NCI-H226 (cell line): ENCODE results near the gene CRKL.

Experiments
- DNase-seq: peaks from one replicate; pipeline ENCODE4 v3.0.0-alpha.2; 2015

The CRKL gene

DNA sequence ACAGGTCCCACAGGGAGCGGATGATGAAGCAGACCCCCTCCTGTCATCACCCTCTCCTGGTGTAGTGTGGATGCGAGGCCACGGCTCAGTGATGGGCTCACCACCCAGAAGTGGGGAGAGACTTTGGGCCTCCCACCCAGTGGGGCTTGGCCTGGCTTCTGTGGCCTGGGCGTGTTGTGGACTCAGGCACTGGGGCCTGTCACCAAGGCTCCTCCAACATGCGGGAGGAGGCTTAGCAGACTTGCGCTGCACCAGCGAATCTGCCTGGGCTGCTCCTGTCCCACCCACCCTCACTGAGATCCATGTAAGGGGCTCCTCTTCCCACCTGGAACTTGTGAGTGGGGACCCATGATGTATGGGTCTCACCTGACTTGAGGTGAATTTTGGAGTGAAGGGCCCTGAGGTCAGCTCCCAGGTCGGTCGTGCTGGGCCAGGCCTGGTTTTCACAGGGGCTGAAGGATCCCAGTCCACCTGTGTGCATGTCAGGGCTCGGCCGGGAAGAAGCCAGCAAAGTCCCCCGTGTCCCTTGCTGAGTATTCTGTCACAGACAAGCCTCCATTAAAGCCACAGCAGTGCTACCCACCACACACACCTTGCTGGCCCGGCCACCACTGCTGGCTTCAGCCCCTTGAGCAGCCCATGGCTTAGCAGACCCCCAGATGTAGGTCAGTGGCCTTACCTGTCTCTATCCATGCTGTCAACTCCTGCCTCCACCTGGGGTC lies 80.5 kb downstream of the CRKL start:
- no peak for DNase-seq

DNA sequence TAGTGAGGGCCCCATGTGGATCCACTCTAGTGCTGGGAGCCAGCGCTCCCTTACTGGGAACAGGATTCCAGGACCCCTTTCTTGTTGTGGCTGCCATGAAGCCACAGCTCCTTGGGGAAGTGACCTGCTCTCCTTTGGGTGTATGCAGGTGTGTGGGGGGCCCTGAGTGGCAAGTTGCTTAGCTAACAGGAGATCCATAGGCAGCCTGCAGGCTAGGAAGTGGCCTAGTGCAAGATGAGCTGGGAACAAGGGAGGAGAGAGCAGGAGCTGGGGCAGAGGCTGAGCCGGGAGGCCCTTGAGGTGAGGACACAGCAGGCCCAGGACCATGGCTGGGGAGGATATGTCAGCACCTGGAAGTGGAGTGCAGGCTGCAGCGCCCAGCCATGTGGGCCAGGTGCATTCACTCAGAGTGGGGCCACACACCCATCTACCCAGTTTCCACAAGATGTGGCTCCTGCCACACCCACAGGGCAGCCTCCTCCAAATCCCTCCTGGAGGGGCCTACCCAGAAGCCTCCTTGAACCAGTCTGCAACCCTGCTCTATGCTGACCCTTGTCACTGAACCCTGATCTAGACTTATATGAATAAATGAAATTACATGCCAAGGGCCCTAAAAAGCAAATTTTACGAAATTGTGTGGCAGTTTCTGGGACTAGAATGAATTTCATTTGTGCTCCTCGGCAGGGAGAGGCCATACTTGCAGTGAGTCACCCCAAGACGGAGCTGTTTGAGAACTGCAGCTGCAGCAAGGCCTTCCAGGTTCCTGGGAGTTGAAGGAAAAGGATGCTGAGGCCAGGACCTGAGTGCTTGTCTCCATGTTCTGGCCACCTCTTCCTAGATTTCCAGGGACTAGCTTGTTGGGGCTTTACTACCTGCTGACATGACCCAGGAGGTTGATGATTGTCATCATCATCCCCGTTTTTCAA lies 81.5 kb downstream of the CRKL start:
- DNase-seq = no peak

DNA sequence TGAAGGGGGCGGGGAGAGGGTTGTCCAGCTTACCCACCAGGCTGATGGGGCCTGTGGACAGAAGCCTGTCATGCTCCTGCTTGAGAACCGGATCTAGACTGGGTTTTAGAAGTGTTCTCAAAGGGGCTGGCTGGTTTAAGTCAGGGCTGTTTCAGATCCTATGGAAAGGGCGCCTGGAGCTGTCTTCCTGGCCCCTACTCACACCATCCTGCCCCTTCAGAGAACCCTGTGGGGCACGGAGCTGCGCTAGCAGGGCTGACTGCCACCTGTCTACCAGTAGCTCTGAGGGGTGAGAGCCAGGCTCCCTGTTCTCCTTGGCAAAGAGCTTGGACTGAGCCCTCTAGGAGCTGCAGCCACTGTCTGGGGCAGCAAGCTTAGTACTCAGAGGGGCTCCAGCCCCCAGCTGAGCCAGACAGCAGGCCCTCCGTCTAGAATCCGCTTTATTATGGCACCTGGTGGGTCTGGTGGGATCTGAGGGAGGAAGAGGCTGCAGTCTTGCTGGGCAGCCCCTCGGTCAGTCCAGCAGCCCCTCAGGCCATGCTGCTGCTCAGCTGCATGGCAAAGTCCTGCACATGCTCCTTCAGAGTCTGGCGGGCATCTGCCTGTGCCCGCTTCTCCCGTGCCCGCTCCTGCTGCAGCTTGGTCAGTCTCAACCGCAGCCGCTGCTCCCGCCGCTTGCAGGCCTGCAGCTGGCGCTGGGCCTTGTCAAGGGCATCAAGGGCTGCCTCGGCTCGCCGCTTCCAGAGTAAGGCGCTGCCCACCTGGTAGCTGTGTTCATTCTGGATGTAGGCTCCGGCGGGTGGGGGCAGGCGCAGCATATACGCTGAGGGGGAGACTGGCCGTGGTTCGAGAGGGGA lies 82.4 kb downstream of the CRKL start:
- no peak for DNase-seq

DNA sequence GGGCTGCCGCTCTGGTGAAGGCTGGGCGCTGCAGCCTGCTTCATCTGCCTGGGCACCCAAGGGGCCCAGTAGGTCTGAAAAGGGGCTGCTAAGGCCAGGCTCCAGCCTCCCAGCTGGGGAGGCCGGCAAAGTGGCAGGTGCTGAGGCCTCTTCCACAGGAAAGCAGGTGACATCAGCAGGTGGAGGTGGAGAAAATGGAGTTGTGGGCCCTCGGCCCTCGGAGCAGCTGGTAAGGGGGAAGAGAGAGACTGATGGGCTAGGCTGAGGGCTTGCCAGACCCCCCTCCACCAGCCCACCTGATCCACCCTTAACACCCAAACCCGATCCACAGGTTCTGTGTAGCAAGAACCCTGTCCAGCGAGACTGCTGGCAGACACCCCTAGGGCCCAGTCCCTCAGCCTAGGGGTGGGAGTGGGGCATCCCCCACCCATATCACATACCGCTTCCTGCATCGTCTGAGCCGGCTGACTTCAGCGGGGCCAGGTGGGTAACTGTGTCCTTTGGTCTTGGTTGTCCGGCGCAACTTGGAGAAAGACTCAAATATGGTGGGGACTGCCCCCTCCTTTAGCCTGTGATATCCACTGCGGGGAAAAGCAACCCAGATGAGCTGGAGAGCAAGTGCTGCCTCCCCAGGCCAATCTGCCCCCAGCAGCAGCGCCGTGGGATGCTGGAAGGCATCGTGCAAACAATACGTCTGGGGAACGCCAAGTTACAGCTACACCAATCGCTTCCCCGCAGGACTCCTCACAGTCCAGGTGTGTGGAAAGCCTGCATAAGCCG lies 83.2 kb downstream of the CRKL start:
- DNase-seq = no peak

DNA sequence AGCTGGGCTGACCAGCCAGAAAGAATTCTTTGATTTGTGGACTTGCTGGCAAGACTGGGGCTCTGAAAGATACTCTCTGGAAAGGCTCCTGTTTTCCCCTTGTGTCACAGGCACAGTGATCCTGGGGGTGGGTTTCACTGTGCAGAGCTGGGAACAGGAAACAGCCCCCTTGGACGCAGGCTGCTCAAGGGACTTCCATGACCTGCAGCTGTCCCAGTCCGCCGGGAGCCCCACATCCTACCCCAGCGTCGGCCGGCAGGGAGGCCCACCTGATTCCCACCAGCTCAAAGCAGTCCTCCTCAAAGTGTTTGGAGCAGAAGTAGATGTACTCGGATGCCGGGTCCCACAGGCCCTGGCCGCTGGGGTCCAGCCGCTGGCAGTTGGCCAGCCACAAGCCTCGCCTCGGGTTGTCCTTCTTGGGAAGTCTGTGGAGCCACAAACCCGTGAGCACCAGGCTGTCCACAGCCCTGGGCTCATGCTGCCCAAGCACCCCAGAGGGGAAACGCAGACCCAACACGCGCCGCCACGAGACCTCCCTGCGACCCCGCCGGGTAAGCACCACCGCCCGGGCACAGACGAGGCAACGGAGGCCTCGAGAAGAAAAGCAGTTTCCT lies 83.9 kb downstream of the CRKL start:
- DNase-seq = no peak

DNA sequence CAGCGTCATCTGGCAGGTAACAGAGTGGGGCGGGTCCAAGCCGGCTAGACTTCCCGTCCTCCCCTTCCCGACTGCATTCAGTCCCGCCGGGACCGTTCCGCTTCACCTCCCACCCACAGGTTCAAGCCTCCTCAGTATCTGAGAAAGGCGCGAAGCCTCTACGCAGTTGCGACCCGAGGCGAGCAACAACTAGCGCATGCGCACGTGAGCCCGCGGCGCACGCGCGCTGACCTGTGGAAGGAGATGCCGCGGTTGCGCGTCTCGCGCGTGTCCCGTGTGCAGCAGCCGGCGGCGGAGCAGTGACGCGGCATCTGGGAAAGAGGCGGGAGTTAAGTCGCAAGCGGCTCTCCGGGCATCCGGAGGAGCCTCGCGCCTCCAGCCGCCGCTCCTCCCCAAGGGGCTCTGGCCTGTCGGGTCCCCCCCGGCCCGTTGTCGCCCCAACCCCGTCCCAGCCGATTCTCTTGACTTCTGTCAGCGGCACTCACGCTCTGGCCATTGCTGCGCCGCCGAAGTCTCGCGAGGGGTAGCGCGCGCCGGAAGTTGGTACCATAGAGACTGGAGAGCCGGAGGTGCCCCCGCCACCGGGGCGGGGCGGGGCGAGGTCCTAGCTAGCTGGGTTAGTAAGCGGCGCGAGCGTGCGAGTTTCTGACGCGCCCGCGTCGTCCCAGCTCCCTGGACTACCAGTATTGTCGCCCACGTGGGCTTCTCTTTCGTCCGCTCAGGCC lies 84.6 kb downstream of the CRKL start, which contains the start of gene THAP7:
Gene THAP7 (minus strand): TSS at position 518 of the 725 bp plus-strand sequence. CDS start 207 bp downstream, at position 311.
- peak; percentile 80 for DNase-seq
